ENCODE data around the gene CLDN24.

Gene CLDN24

GRCh38 chr4:183304538-183304937 is 17.7 kb downstream of the CLDN24 start:
- H3K4me3 ChIP-seq (ENCODE audit: low read depth, low read length) = no peak overlapping the region
- no peak for TF ChIP-seq CTCF (IDR thresholded peaks at IDR 0.05; ENCODE audit: low read depth, low read length)

GRCh38 chr4:183304067-183304466 is 18.2 kb downstream of the CLDN24 start:
- H3K4me3 ChIP-seq (ENCODE audit: low read depth, low read length) = no peak overlapping the region
- no peak for TF ChIP-seq CTCF (IDR thresholded peaks at IDR 0.05; ENCODE audit: low read depth, low read length)

GRCh38 chr4:183303301-183303700 is 18.9 kb downstream of the CLDN24 start:
- H3K4me3 ChIP-seq (ENCODE audit: low read depth, low read length) = no peak overlapping the region
- TF ChIP-seq CTCF (IDR thresholded peaks at IDR 0.05; ENCODE audit: low read depth, low read length) = no peak

GRCh38 chr4:183300655-183301054 is 21.6 kb downstream of the CLDN24 start:
- H3K4me3 ChIP-seq (ENCODE audit: low read depth, low read length) = no peak overlapping the region
- TF ChIP-seq CTCF (IDR thresholded peaks at IDR 0.05; ENCODE audit: low read depth, low read length) = no peak

- no peak overlapping the region for H3K4me3 ChIP-seq (ENCODE audit: low read depth, low read length)
- no peak for TF ChIP-seq CTCF (IDR thresholded peaks at IDR 0.05; ENCODE audit: low read depth, low read length)
Measured at GRCh38 chr4:183300070-183300469, 22.2 kb downstream of the CLDN24 start.

DNA sequence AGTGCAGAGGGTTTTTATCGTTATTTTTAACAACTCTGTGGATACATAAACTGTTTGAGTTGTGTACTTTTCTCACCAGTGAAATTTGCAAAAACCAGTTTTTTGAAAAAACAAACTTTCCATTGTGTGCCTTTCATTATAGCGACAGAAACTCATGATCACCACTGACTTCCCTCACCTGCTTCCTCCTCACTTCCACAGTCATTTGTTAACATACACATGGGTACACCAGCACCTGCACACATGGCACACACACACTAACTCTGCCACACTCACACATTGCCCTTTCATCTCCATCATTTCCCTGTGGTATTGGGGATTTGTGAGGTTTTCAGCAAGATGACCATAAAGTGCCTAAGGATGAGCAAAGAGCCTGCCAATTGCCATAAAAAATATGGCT is 22.8 kb downstream of the CLDN24 start:
- no peak for TF ChIP-seq CTCF (IDR thresholded peaks at IDR 0.05; ENCODE audit: low read depth, low read length)
- H3K4me3 ChIP-seq (ENCODE audit: low read depth, low read length) = no peak overlapping the region

DNA sequence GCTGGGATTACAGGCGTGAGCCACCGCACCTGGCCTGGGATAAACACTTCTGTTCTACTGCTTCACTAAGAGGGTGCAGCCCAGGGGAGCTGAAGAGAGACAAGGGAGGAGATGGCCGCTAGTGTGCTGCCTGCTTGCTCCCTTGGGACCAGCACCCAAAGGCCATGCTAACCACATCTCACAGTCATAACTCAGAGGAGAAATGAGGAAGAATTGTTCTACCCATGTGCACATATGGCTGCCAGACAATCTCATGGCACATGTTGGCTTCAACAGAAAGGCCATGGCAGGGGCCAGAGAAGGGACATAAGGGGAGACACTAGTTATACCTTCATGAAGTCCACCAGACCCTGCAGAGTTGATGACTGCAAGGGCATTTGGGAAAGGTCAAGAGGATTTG is 24.6 kb downstream of the CLDN24 start:
- TF ChIP-seq CTCF (IDR thresholded peaks at IDR 0.05; ENCODE audit: low read depth, low read length) = no peak
- H3K4me3 ChIP-seq (ENCODE audit: low read depth, low read length) = no peak overlapping the region

Measured in WI38 (cell line).